Activated naive CD4-positive, alpha-beta T cell treated with anti-CD3 and anti-CD28 coated beads, Interleukin-2, amount 50 U/mL, for 24 hours (primary cell): ENCODE measurements around the gene CES2.
"Not testable (repeated sequence)": the region's sequence is repeated elsewhere in the genome, so short reads cannot be mapped to it uniquely, and the experiment has no call there.

Experiments used
- H3K27ac Mint-ChIP-seq: one replicate; pipeline ENCODE4 v1.8.0; 2021; ENCODE audit warnings: mild to moderate bottlenecking, mixed read lengths
- H3K27me3 Mint-ChIP-seq: one replicate; pipeline ENCODE4 v1.8.0; 2021; ENCODE audit warnings: mixed read lengths
- H3K36me3 Mint-ChIP-seq: one replicate; pipeline ENCODE4 v1.8.0; 2021; ENCODE audit warnings: mixed read lengths
- H3K4me1 Mint-ChIP-seq: one replicate; pipeline ENCODE4 v1.8.0; 2021; ENCODE audit warnings: mixed read lengths
- H3K4me3 Mint-ChIP-seq: one replicate; pipeline ENCODE4 v1.8.0; 2021; ENCODE audit warnings: mild to moderate bottlenecking, mixed read lengths
- H3K9me3 Mint-ChIP-seq: one replicate; pipeline ENCODE4 v1.8.0; 2021; ENCODE audit warnings: mixed read lengths

Gene CES2

GRCh38 chr16:66949472-66949871, 14.2 kb downstream of the CES2 start:
- peaks cover 18% of the 10 kb centered on the region for H3K4me1 Mint-ChIP-seq
- peak overlapping the region; percentile 52 for H3K4me3 Mint-ChIP-seq
- H3K27me3 Mint-ChIP-seq, result peaks cover 30% of the 10 kb centered on the region
- H3K9me3 Mint-ChIP-seq, result no peaks in the 10 kb centered on the region
- no peaks in the 10 kb centered on the region for H3K36me3 Mint-ChIP-seq
- peak overlapping the region; percentile 41 for H3K27ac Mint-ChIP-seq

GRCh38 chr16:66950437-66950836, 15.1 kb downstream of the CES2 start:
- no peaks in the 10 kb centered on the region for H3K36me3 Mint-ChIP-seq
- no peaks in the 10 kb centered on the region for H3K9me3 Mint-ChIP-seq
- no peak overlapping the region for H3K4me3 Mint-ChIP-seq
- no peak overlapping the region for H3K27ac Mint-ChIP-seq
- peaks cover 18% of the 10 kb centered on the region for H3K4me1 Mint-ChIP-seq
- peaks cover 30% of the 10 kb centered on the region for H3K27me3 Mint-ChIP-seq

DNA sequence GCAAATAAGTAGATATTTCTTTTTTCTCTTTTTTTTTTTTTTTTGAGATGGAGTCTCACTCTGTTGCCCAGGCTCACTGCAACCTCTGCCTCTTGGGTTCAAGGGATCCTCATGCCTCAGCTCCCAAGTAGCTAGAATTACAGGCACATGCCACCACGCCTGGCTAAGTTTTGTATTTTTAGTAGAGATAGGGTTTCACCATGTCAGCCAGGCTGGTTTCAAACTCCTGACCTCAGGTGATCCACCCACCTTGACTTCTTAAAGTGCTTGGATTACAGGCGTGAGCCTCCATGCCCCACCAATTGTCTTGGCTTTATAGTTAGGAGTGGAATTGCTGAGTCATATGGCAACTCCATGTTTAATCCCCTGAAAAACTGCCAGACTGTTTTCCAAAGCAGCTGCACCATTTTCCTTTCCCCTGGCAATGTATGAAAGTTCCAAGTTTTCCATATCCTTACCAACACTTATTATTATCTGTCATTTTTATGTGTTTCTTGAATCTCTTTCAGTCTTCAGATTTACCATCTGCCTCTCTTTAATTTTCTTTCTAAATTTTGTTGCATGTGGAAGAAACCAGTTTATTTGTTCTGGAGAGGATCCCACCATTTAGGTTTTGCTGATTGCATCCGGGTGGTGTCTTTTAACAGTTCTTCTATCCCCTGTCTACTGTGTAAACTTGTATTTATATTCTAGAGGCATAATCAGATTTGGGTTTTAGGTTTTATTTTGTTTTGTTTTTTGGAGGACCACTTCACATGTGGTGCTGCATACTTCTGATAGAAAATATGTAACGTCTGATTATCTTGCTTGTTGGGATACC, 15.9 kb downstream of the CES2 start:
- Mint-ChIP-seq H3K4me3 (no peak overlapping the region), H3K36me3 (no peaks in the 10 kb centered on the region), H3K27ac (no peak overlapping the region), H3K27me3 (peaks cover 30% of the 10 kb centered on the region), H3K9me3 (no peaks in the 10 kb centered on the region), H3K4me1 (peaks cover 18% of the 10 kb centered on the region)

GRCh38 chr16:66952430-66953110, 17.3 kb downstream of the CES2 start:
- Mint-ChIP-seq H3K4me3 (no peak overlapping the region), H3K27me3 (peaks cover 30% of the 10 kb centered on the region), H3K36me3 (no peaks in the 10 kb centered on the region), H3K4me1 (peaks cover 10% of the 10 kb centered on the region), H3K27ac (no peak overlapping the region), H3K9me3 (no peaks in the 10 kb centered on the region)

GRCh38 chr16:66953462-66954096, 18.3 kb downstream of the CES2 start:
- Mint-ChIP-seq H3K4me1 (peaks cover 7% of the 10 kb centered on the region), H3K27ac (peak overlapping the region; percentile 78), H3K4me3 (no peak overlapping the region), H3K36me3 (no peaks in the 10 kb centered on the region), H3K9me3 (no peaks in the 10 kb centered on the region), H3K27me3 (peaks cover 30% of the 10 kb centered on the region)

DNA sequence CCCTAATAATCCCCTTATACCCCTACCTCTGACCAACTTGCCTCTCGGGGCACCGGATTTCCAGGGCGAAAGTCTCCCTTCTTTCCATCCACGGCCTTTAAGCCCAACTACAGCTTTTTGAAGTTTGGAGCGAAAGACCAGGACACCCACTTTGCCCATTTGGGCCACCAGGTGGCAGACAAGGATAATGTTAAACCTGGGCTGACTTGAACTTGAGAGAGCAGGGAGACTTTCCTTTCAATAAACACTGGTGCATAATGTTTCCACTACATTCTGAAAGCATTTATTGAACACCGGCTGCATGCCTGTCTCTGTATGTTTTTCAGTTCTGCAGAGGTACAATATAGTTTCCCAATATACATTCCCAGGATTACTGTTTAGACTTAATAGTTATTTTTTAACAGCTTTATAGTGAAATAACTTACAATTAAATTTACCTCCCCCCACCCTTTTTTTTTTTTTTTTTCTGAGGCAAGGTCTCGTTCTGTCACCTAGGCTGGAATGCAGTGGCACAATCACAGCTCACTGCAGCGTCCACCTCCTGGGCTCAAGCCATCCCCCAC, 18.9 kb downstream of the CES2 start:
- Mint-ChIP-seq H3K36me3 (no peaks in the 10 kb centered on the region), H3K4me3 (no peak overlapping the region), H3K9me3 (no peaks in the 10 kb centered on the region), H3K4me1 (peaks cover 10% of the 10 kb centered on the region), H3K27ac (peak overlapping the region; percentile 78), H3K27me3 (peaks cover 28% of the 10 kb centered on the region)

GRCh38 chr16:66955363-66956153, 20.2 kb downstream of the CES2 start:
- H3K9me3 Mint-ChIP-seq, H3K27ac Mint-ChIP-seq, H3K4me3 Mint-ChIP-seq, H3K36me3 Mint-ChIP-seq: not testable (repeated sequence)
- Mint-ChIP-seq H3K27me3 (peaks cover 18% of the 10 kb centered on the region), H3K4me1 (peaks cover 13% of the 10 kb centered on the region)

- not testable (repeated sequence) for H3K27ac Mint-ChIP-seq, H3K36me3 Mint-ChIP-seq, H3K9me3 Mint-ChIP-seq, H3K4me3 Mint-ChIP-seq
- peaks cover 17% of the 10 kb centered on the region for H3K27me3 Mint-ChIP-seq
- peaks cover 17% of the 10 kb centered on the region for H3K4me1 Mint-ChIP-seq
Measured at GRCh38 chr16:66956154-66956457, 20.8 kb downstream of the CES2 start.

DNA sequence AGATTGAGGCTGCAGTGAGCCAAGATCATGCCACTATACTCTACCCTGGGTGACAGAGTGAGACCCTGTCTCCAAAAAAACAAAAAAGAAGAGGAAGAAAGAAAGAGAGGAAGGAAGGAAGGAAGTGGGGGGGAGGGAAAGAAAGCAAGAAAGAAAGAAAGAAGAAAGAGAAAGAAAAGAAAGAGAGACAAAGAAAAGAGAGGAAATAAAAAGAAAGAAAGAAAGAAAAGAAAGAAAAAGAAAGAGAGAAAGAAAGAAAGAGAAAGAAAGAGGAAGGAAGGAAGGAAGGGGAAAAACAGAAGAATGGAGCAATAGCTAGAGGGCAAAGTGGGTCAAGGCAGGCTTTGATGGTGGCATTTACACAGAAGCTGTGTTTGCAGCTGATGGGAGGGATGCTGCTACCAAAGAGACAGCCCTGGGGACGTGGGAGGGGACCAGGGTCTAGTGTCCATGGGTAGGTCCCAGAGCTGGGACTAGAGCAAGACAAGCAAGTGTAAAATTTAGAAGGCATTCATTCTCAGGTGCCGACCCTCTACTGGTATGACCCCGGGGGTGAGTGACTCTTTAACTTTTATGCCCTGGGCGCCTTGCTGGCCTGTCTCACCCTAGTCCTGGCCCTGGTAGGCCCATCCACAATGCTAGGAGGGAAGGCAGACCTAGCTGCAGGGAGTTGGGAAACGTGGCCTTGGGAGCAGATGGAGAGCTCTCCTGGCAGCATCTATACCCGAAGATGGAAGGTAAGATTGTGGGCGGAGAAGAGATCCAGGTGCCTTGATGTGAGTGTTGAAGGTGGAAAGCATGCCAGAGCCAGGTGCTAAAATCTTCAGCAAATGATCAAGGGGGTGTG, 23.8 kb downstream of the CES2 start:
- H3K27me3 Mint-ChIP-seq, result peaks cover under 1% of the 10 kb centered on the region
- H3K4me3 Mint-ChIP-seq, result no peak overlapping the region
- peaks cover 22% of the 10 kb centered on the region for H3K4me1 Mint-ChIP-seq
- no peaks in the 10 kb centered on the region for H3K9me3 Mint-ChIP-seq
- H3K27ac Mint-ChIP-seq, result no peak overlapping the region
- H3K36me3 Mint-ChIP-seq, result no peaks in the 10 kb centered on the region

DNA sequence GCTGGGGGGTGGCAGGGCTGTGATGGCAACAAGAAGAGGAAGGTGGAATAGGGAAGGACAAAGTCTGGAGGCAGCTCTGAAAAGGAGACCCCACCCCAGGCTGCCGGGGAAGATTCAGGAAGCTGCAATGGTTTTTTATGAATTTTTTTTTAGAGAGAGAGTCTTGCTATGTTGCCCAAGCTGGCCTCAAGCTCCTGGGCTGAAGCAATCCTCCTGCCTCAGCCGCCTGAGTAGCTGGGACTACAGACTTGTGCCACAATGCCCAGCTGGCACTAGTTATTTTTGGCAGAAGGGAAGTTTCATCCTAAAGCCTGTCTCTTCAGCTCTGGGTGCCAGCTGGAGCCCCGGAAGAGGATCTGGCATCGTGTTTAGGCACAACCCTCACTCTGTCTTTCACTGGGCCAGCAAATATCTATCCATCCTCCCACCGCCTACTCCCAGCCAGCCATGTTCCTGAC, 24.4 kb downstream of the CES2 start:
- no peak overlapping the region for H3K4me3 Mint-ChIP-seq
- H3K27ac Mint-ChIP-seq, result no peak overlapping the region
- H3K36me3 Mint-ChIP-seq, result no peaks in the 10 kb centered on the region
- no peaks in the 10 kb centered on the region for H3K9me3 Mint-ChIP-seq
- no peaks in the 10 kb centered on the region for H3K27me3 Mint-ChIP-seq
- H3K4me1 Mint-ChIP-seq, result peaks cover 22% of the 10 kb centered on the region

DNA sequence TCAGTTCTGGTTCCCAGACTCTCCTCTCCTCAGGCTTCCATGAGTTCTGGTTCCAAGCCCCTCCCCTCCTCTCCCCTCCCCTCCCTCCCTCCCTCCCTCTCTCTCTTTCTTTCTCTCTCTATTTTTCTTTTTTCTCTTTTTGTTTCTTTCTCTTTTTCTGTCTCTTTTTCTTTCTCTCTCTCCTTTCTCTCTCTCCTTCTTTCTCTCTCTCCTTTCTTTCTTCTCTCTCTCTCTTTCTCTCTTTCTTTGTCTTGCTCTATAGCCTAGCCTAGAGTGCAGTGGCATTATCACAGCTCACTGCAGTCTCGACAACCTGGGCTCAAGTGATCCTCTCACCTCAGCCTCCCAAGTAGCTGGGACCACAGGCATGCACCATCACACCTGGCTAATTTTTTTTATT, 25.0 kb downstream of the CES2 start:
- Mint-ChIP-seq H3K9me3 (no peaks in the 10 kb centered on the region), H3K4me1 (peaks cover 22% of the 10 kb centered on the region), H3K4me3 (no peak overlapping the region), H3K27me3 (no peaks in the 10 kb centered on the region), H3K36me3 (no peaks in the 10 kb centered on the region), H3K27ac (no peak overlapping the region)

DNA sequence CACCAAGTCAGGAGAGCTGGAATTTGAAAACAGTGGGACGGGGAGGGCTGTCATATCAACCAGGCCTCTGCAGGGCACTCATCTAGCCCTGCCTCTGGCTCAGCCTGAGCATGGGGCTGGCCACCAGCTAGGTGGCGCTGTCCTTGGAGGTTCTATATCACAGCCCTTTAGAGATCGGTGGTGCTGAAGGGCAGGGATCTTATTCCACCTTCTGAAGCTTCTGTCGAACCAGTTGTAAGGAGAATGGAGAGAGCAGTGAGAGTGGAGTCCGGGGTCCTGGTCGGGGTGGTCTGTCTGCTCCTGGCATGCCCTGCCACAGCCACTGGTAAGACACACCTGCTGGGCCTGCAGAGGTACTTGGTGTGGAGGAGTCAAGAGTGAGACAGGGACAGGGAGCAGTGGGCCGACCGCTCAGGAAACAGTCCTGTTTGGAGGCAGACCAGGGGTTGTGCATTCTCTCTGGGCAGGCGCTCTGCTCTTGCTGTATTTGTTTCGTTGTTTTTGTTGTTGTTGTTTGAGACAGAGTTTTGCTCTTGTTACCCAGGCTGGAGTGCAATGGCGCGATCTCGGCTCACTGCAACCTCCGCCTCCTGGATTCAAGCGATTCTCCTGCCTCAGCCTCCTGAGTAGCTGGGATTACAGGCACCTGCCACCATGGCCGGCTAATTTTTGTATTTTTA, 25.9 kb downstream of the CES2 start, which contains the start of gene CES3:
Gene CES3, plus strand, starts transcription at position 202 of the 680 bp plus-strand sequence. Its CDS starts 42 bp downstream, at position 244.
- no peaks in the 10 kb centered on the region for H3K9me3 Mint-ChIP-seq
- H3K4me1 Mint-ChIP-seq, result peaks cover 22% of the 10 kb centered on the region
- no peaks in the 10 kb centered on the region for H3K36me3 Mint-ChIP-seq
- H3K4me3 Mint-ChIP-seq, result no peak within 1 kb of the TSS
- no peaks in the 10 kb centered on the region for H3K27me3 Mint-ChIP-seq
- no peak within 1 kb of the TSS for H3K27ac Mint-ChIP-seq

DNA sequence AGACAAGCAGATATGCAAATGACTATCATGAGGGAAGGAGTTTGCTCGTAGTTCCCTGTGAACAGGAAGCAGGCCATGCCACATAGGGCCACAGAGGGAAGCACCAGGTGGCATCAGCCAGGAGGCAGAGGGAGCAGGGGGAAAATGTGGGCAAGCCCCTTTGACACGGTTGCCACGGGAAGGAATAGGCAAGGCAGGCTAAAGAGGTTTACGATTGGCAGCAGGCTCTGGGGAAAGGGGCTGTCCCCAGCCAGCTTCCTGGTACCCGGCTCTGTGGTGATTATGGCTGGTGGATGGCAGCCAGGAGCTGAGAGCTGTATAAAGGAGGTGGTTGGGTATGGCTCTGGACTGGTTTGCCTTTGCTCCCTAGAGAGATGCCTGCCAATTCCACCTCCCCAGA, 26.6 kb downstream of the CES2 start:
- H3K27ac Mint-ChIP-seq, result no peak overlapping the region
- peaks cover 22% of the 10 kb centered on the region for H3K4me1 Mint-ChIP-seq
- no peaks in the 10 kb centered on the region for H3K36me3 Mint-ChIP-seq
- no peaks in the 10 kb centered on the region for H3K9me3 Mint-ChIP-seq
- no peaks in the 10 kb centered on the region for H3K27me3 Mint-ChIP-seq
- no peak overlapping the region for H3K4me3 Mint-ChIP-seq

DNA sequence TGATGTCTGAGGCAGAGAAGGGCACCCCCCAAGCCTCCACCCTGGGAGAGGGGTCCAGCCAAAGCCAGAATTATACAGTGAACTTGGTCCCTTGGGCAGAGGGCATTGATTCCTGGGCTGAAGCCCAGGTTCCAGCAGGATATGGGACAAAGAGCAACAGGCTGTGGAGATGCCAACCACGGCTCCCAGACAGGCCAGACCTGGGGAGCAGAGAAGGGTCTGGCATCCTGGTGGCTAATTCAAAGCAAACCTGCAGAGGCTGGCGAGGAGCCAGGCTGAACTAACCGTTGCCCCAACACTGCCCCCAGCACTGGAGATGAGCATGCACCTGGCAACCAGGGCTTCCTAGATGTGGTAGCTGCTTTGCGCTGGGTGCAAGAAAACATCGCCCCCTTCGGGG, 28.7 kb downstream of the CES2 start:
- Mint-ChIP-seq H3K36me3 (no peaks in the 10 kb centered on the region), H3K27me3 (no peaks in the 10 kb centered on the region), H3K9me3 (no peaks in the 10 kb centered on the region), H3K4me1 (peaks cover 13% of the 10 kb centered on the region), H3K4me3 (no peak overlapping the region), H3K27ac (no peak overlapping the region)
